ENCODE measurements around the gene RGS3. TPM values are rescaled to one million over a fixed set of nuclear protein-coding genes. Genes with fewer than 3 reads are reported as not detected.

Gene RGS3
- total RNA-seq, 1 donor from 2014 or later, result 187 TPM

- Histone ChIP-seq H3K9me3 (replicated peaks) (no peaks in the 10 kb centered on the region), H3K4me1 (peaks cover 84% of the 10 kb centered on the region), H3K27ac (replicated peaks) (no peak overlapping the region), H3K36me3 (no peaks in the 10 kb centered on the region), H3K4me3 (no peak overlapping the region), H3K27me3 (ENCODE audit: low read depth) (no peaks in the 10 kb centered on the region)
- no peak for TF ChIP-seq CTCF (IDR thresholded peaks at IDR 0.05; ENCODE audit: borderline replicate concordance)
- intact Hi-C loops (cut with micrococcal nuclease), result no loop called here
- no peak for DNase-seq
These were observed 159.3 kb downstream of the RGS3 start for GRCh38 chr9:113622600-113623400.

DNA sequence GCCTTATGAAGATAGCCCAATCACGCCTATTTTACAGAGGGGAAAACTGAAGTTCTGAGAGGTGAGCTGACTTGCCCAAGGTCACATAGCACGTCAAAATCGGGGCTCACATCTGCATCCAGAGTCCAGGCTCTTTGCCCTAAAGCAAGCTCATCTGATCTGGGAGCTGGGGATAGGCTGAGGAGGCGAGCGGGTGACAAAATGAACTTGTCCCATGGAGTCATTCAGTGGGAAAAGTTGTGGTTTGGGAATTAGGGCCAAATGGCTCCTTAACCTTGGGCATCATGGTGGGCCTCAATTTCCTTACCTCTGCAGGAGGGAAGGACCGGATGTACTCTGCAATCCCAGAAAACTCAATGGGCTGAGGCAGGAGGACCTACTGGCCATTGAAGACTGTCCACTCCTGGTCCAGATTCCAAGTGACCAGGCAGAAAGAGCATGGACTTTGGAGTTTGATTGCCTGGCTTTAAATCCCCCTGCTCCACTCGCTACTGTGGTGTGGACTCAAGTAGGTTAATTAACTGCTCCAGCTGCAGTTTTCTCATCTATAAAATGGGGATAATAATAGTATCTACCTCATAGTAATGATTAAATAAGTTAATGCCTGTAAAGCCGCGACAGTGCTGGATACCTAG lies 160.4 kb downstream of the RGS3 start:
- peaks cover 83% of the 10 kb centered on the region for H3K4me1 ChIP-seq
- DNase-seq, result no peak
- no peaks in the 10 kb centered on the region for H3K27me3 ChIP-seq (ENCODE audit: low read depth)
- intact Hi-C loops (cut with micrococcal nuclease), result no loop called here
- no peak overlapping the region for H3K4me3 ChIP-seq
- no peaks in the 10 kb centered on the region for H3K36me3 ChIP-seq
- H3K9me3 ChIP-seq (replicated peaks), result no peaks in the 10 kb centered on the region
- TF ChIP-seq CTCF (IDR thresholded peaks at IDR 0.05; ENCODE audit: borderline replicate concordance), result no peak
- no peak overlapping the region for H3K27ac ChIP-seq (replicated peaks)

GRCh38 chr9:113624721-113625120 lies 161.2 kb downstream of the RGS3 start:
- DNase-seq, result peak; percentile 60
- peak overlapping the region; percentile 53 for H3K27ac ChIP-seq (replicated peaks)
- no peaks in the 10 kb centered on the region for H3K27me3 ChIP-seq (ENCODE audit: low read depth)
- H3K4me1 ChIP-seq, result peaks cover 75% of the 10 kb centered on the region
- no peaks in the 10 kb centered on the region for H3K36me3 ChIP-seq
- TF ChIP-seq CTCF (IDR thresholded peaks at IDR 0.05; ENCODE audit: borderline replicate concordance), result no peak
- no peaks in the 10 kb centered on the region for H3K9me3 ChIP-seq (replicated peaks)
- intact Hi-C loops (cut with micrococcal nuclease), result no loop called here
- no peak overlapping the region for H3K4me3 ChIP-seq

GRCh38 chr9:113625486-113625885 lies 162.0 kb downstream of the RGS3 start:
- intact Hi-C loops (cut with micrococcal nuclease), result no loop called here
- no peaks in the 10 kb centered on the region for H3K27me3 ChIP-seq (ENCODE audit: low read depth)
- no peaks in the 10 kb centered on the region for H3K36me3 ChIP-seq
- DNase-seq, result no peak
- no peak overlapping the region for H3K4me3 ChIP-seq
- H3K9me3 ChIP-seq (replicated peaks), result no peaks in the 10 kb centered on the region
- H3K27ac ChIP-seq (replicated peaks), result peak overlapping the region; percentile 53
- H3K4me1 ChIP-seq, result peaks cover 67% of the 10 kb centered on the region
- no peak for TF ChIP-seq CTCF (IDR thresholded peaks at IDR 0.05; ENCODE audit: borderline replicate concordance)

DNA sequence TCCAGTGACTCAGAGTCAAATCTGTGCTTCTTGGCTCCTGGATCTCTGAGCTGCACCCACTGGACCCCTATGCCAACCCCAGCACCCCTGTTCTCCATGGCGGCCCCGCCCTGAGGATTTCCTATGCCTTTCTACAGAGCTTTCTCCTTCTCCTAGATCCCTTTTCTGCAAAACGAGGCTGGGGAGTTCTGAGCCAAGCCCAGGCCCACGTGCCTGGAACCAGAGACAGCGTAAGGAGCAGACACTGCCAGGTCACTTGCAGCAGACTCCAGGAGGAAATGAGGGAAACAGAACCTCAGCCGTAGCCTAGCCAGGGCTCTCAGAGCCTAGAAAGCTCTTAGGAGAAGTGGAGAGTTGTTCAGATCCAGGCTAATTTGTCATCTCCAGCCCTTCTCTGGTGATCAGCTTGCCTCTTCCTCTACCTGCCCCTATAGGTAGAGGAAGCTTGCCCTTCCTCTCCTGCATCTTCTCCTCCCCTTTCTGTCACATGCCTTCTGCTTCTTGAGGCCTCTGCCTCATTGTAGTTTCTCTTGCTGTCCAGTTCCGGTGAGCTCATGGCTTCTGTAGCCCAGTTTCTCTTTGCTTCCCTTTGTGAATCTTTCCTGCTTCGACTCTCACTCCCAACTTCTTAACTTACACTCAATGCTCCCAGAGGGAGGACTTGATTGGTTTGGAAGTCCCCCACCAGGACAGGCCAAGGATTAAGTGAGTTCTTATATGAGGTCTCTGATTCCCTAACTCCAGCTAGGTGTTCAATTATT lies 163.4 kb downstream of the RGS3 start:
- Histone ChIP-seq H3K27me3 (ENCODE audit: low read depth) (no peaks in the 10 kb centered on the region), H3K4me3 (no peak overlapping the region), H3K36me3 (no peaks in the 10 kb centered on the region), H3K9me3 (replicated peaks) (no peaks in the 10 kb centered on the region), H3K27ac (replicated peaks) (peak overlapping the region; percentile 62), H3K4me1 (peaks cover 53% of the 10 kb centered on the region)
- intact Hi-C loops (cut with micrococcal nuclease), result no loop called here
- peak; percentile 55 for DNase-seq
- no peak for TF ChIP-seq CTCF (IDR thresholded peaks at IDR 0.05; ENCODE audit: borderline replicate concordance)

Measured in left ventricle myocardium inferior (tissue), 1 donor.